ENCODE results near the gene MYOZ3.
A peak's percentile ranks its signal among the peaks of the same experiment; 100 is the strongest.

The MYOZ3 gene

DNA sequence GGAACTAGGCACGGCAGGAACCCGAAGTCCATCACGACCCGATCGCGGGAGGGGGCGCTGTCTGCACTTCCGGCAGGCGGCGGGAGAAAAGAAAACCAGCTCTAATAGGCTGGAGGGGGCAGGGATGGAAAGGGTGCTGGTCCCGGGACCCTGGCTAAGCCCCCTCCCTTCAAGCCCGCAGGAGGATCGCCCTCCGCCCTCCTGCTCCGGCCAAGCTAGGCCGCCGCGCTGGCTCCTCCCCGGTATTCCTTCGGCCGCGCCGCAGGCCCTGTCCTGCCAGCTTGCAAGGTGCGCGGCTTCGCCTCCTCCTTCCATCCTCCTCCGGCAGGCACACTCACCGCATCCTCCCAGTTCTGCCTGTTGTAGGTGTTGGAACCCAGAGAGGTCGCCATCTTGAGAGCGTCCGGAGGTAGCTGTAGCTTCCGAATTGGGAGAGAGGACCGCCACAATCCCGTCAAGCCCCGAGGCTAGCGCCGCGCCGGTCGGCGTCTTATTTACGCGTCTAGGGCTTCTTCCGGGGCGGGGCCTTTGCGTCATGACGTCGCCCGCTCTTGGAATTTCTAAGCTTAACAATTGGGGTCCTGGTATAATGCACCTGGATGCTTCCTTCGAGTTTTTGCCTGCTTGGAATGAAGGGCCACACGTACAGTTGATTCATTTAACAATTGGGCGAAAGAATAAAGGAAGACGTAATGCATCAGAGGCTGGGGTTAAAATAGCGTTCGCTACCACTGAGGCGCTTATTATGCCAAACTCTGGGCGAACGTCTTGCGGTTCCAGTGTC is 39.7 kb downstream of the MYOZ3 start, which contains the start of gene RBM22:
Gene RBM22 (minus strand): TSS at position 469 of the 784 bp plus-strand sequence. CDS start 77 bp downstream, at position 392.
- DNase-seq (ENCODE audit: low read depth in 2 of 2), result peak; percentile 83 to 89

DNA sequence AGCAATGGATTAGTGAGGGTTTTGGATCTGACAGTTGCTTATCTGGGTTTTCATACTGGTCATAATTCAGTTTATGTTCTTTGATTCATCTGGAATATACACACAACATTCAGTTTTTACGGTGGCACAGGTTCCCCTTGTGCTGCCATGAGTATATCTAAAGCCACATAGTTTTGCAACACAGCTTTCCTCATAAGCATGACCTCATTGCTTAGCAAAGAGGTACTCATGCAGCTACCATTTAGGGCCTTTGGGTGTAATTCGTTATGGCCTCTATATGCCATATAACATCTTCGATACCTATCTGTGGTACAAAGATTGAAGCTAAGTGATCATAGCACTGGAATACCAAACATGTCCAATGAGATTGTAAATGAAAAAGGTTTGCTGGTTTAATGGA is 42.7 kb downstream of the MYOZ3 start:
- no peak for DNase-seq (ENCODE audit: low read depth in 2 of 2)

DNA sequence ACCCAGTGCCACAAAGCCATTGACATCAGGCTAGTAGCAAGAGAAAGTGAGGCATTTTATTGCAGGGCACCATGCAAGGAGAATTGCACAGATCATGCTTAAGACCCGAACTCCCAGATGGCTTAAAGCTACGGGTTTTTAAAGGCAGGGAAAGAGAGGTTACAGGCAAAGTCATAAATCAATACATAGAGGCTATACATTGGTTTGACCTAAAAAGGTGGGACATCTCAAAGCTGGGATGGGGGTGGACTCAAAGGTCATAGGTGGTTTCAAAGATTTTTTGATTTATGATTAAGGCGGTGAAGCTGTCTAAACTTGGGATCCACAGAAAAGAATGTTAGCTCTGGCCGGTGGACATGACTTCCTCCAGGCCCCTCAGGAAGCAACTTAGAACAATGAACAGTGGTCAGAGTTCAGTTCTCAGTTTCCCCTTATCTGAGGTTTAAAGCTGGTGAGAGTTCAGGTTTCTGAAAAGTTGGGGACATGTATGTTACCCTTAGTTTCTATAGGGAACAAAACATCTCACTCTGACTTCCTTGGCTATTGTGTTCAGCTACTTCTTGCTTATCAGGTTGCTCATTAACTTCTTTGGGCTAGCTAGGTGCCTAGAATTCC is 45.8 kb downstream of the MYOZ3 start:
- no peak for DNase-seq (ENCODE audit: low read depth in 2 of 2)

DNA sequence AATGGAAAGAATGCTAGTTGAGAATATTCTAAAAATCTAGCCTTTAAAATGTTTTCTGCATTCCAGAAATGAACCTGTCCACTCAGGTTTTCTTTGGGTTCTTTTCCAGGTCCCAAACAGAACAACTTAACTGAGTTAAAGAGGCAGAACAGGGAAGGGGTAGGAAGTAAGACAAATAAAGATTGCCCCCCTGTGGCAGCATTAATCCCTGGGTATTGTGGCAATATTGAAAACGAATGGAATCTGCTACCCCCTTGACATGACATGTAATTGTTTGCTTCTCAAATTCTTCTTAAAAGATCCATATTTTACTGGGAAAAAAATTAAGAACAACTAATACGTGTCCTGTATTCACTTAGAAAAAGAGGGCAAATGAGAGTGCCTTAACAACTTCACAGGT is 49.1 kb downstream of the MYOZ3 start:
- no peak for DNase-seq (ENCODE audit: low read depth in 2 of 2)

DNA sequence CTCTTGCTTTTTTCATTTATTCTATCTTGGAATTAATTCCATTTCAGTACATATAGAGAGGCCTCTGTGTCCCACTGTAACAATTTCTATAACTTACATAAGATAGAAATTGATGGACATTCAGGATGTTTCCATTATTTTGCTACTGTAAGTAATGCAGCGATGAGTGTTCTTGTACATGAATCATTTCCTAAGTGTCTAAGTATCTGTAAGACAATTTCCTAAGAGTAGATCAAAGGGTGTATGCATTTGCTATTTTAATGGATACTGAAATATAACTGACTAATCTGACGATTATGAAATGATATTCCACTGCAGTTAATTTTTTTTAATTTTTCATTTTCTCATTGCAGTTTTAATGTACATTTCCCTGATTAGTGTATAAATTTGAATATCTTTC is 62.8 kb downstream of the MYOZ3 start:
- DNase-seq (ENCODE audit: low read depth in 2 of 2), result no peak

Measured in stimulated activated CD4-positive, alpha-beta T cell treated with anti-CD3 and anti-CD28 coated beads, Interleukin-1b, Interleukin-23, amount 100 ng/mL, for 4 hours (primary cell).